ENCODE results near the gene MEGF10. TPM values are rescaled to one million over a fixed set of nuclear protein-coding genes. Genes with fewer than 3 reads are reported as not detected.

The MEGF10 gene
- total RNA-seq, 1 donor from 2014 or later, result 0.69 TPM

DNA sequence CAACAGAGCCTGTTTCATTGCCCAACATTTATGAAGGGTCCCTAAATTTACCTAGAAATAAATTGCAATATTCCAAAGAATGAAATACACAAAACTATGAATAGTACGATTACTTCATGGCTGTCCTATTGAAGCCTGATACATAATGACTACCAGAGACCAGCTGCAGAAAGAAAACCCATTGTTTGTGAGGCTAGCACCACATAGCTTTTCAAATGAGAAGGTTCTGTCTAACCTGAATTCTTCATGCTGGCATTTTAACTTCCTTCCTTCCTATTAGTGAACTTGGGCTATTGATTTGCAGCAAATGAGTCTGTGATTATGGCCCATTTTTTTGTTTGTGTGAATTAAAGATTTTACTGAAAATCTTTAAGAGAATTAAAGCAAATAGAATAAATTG, 47.3 kb downstream of the MEGF10 start:
- Mint-ChIP-seq H3K36me3 (ENCODE audit: unreplicated experiment) (no peaks in the 10 kb centered on the region), H3K27ac (ENCODE audit: unreplicated experiment) (no peak overlapping the region), H3K4me3 (ENCODE audit: unreplicated experiment) (no peak overlapping the region), H3K4me1 (ENCODE audit: low read depth, unreplicated experiment) (peaks cover 3% of the 10 kb centered on the region), H3K27me3 (ENCODE audit: unreplicated experiment) (no peaks in the 10 kb centered on the region), H3K9me3 (ENCODE audit: unreplicated experiment) (no peaks in the 10 kb centered on the region)
- TF ChIP-seq, protein P1, sequence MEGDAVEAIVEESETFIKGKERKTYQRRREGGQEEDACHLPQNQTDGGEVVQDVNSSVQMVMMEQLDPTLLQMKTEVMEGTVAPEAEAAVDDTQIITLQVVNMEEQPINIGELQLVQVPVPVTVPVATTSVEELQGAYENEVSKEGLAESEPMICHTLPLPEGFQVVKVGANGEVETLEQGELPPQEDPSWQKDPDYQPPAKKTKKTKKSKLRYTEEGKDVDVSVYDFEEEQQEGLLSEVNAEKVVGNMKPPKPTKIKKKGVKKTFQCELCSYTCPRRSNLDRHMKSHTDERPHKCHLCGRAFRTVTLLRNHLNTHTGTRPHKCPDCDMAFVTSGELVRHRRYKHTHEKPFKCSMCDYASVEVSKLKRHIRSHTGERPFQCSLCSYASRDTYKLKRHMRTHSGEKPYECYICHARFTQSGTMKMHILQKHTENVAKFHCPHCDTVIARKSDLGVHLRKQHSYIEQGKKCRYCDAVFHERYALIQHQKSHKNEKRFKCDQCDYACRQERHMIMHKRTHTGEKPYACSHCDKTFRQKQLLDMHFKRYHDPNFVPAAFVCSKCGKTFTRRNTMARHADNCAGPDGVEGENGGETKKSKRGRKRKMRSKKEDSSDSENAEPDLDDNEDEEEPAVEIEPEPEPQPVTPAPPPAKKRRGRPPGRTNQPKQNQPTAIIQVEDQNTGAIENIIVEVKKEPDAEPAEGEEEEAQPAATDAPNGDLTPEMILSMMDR (IDR thresholded peaks at IDR 0.05; ENCODE audit: partially characterized antibody, unreplicated experiment), result no peak
- no peak for DNase-seq

DNA sequence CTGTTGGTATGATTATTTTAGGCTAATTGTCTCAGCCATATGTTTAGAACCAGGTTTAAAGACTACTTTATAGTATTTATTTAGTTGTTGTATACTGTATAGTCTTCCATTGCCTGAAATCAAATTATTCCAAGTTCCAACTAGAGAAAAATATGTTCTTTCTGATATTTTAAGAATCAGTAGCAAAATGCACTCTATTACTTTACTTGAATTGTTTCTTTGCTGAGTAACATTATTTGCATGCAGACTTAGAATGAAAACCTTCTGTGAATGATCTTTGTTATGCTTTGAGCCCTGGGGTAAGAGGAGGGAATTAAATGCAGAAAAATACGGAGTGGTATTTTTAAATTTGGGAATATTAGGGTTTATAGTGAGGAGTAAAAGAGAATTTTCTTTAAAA, 47.9 kb downstream of the MEGF10 start:
- Mint-ChIP-seq H3K9me3 (ENCODE audit: unreplicated experiment) (no peaks in the 10 kb centered on the region), H3K27ac (ENCODE audit: unreplicated experiment) (no peak overlapping the region), H3K36me3 (ENCODE audit: unreplicated experiment) (no peaks in the 10 kb centered on the region), H3K4me3 (ENCODE audit: unreplicated experiment) (no peak overlapping the region), H3K4me1 (ENCODE audit: low read depth, unreplicated experiment) (peaks cover 3% of the 10 kb centered on the region), H3K27me3 (ENCODE audit: unreplicated experiment) (no peaks in the 10 kb centered on the region)
- no peak for DNase-seq
- TF ChIP-seq, protein P1 (IDR thresholded peaks at IDR 0.05; ENCODE audit: partially characterized antibody, unreplicated experiment), result no peak

DNA sequence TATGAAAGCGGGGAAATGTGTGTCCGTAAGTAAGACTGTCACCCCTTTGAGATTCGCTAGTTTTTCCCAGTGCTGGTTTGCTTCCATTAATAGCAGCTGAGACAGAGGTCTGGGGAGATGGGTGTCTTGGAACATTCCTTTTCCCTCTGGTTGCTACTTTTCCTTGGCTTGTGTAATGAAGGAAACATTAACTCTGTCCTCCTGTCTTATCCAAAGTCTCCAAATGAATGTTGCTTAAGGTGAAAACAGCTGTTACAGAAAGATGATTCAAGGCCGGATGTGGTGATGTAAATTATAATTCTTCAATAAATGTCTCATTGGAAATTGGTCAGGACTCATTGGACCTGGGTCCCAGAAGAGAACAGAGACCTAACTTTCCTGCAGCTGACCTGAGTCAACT, 50.0 kb downstream of the MEGF10 start:
- Mint-ChIP-seq H3K4me3 (ENCODE audit: unreplicated experiment) (no peak overlapping the region), H3K4me1 (ENCODE audit: low read depth, unreplicated experiment) (peaks cover 3% of the 10 kb centered on the region), H3K27me3 (ENCODE audit: unreplicated experiment) (no peaks in the 10 kb centered on the region), H3K27ac (ENCODE audit: unreplicated experiment) (no peak overlapping the region), H3K36me3 (ENCODE audit: unreplicated experiment) (no peaks in the 10 kb centered on the region), H3K9me3 (ENCODE audit: unreplicated experiment) (no peaks in the 10 kb centered on the region)
- DNase-seq, result no peak
- TF ChIP-seq, protein P1 (IDR thresholded peaks at IDR 0.05; ENCODE audit: partially characterized antibody, unreplicated experiment), result no peak

DNA sequence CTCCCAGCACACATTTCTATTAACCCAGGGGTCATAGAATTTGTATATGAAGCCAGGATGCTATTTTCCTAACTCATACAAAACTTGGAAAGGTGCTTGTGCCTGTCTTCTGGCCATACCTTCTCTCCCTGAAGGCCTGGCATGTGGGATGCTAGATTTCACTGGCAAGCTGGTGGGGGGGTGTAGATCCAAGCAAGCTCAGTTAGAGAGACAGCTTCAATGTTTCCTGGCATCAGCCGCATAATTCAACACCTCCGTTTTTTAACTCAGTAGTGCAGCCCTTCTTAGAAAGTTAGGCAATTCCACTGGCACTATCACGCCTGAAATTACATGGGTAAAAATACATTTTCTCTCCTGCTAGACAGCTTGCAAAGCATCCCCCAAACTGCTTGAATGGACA, 51.8 kb downstream of the MEGF10 start:
- H3K27me3 Mint-ChIP-seq (ENCODE audit: unreplicated experiment), result no peaks in the 10 kb centered on the region
- no peaks in the 10 kb centered on the region for H3K9me3 Mint-ChIP-seq (ENCODE audit: unreplicated experiment)
- no peak overlapping the region for H3K4me3 Mint-ChIP-seq (ENCODE audit: unreplicated experiment)
- no peak overlapping the region for H3K27ac Mint-ChIP-seq (ENCODE audit: unreplicated experiment)
- no peaks in the 10 kb centered on the region for H3K36me3 Mint-ChIP-seq (ENCODE audit: unreplicated experiment)
- no peak for DNase-seq
- H3K4me1 Mint-ChIP-seq (ENCODE audit: low read depth, unreplicated experiment), result peaks cover 3% of the 10 kb centered on the region
- TF ChIP-seq, protein P1 (IDR thresholded peaks at IDR 0.05; ENCODE audit: partially characterized antibody, unreplicated experiment), result no peak

DNA sequence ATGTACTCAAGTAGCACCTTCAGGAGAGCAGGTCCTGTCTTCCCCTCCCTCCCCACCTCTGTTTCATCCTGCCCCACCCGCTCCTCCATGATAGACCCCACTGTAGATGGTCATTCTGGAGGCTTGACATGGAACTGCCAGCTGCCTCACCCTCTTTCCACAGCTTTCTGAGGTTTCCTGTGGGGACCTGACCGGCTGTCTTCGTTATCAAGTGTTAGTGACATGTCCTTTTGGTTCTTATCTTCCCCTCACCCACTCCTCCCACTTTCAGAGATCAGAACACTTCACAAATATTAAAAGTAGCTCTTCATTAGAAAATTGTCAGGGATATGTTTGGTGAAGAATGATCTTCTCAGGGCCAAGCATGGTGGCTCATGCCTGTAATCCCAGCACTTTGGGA, 52.7 kb downstream of the MEGF10 start:
- Mint-ChIP-seq H3K27ac (ENCODE audit: unreplicated experiment) (no peak overlapping the region), H3K9me3 (ENCODE audit: unreplicated experiment) (no peaks in the 10 kb centered on the region), H3K36me3 (ENCODE audit: unreplicated experiment) (no peaks in the 10 kb centered on the region)

More for the DNA sequence above, 52.7 kb downstream of the MEGF10 start:
- DNase-seq, result no peak
- TF ChIP-seq, protein P1 (IDR thresholded peaks at IDR 0.05; ENCODE audit: partially characterized antibody, unreplicated experiment), result no peak
- H3K4me1 Mint-ChIP-seq (ENCODE audit: low read depth, unreplicated experiment), result peaks cover 3% of the 10 kb centered on the region
- H3K4me3 Mint-ChIP-seq (ENCODE audit: unreplicated experiment), result no peak overlapping the region
- no peaks in the 10 kb centered on the region for H3K27me3 Mint-ChIP-seq (ENCODE audit: unreplicated experiment)

Measured in glutamatergic neuron (in vitro differentiated cells).